Measurements from ENCODE around the gene EYA4.

Gene EYA4

DNA sequence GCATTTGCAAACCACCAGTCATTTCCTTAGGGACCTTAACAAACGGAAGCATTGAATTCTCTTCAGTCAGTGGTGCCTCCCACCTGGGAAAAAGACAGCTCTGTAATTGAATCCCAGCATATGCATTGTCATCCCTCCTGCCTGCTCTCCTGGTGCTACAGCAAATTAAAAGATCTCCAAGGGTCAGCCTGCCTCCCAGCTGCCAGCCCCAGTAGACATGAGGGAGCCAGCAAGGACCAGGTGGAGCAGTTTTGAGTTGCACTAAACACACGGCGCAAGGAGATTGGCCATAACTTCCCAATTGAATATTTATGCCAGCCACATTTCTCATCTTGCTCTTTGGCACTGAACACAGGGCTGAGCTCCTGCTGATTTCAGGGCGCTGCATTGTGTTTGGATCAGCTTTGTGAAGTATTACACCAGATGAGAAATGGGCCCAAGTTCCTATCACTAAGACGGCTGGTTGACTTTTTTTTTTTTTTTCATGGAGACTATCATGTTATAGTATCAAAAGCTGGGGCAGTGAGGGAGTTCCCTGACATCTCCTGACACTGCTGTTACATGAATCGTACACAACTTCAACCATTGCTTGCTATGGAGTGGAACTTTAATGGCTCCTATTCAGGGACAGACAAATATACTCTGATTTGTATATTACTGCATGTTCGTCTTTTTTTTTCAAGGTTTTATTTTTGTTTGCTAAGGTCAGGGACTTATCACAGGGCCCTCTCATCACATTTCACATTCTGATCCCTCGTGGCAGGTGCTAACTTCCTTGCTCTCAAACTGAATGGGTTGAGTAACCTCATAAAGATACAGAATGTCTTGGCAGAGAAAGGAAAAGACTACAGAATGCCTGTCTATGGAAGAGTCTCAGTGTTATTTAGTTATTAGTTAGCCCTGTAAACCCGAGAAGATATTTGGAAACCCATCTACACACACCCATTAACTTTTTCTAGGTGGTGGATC lies 191.1 kb downstream of the EYA4 start:
- H3K27ac ChIP-seq (ENCODE audit: low read depth, low read length) = no peak overlapping the region

DNA sequence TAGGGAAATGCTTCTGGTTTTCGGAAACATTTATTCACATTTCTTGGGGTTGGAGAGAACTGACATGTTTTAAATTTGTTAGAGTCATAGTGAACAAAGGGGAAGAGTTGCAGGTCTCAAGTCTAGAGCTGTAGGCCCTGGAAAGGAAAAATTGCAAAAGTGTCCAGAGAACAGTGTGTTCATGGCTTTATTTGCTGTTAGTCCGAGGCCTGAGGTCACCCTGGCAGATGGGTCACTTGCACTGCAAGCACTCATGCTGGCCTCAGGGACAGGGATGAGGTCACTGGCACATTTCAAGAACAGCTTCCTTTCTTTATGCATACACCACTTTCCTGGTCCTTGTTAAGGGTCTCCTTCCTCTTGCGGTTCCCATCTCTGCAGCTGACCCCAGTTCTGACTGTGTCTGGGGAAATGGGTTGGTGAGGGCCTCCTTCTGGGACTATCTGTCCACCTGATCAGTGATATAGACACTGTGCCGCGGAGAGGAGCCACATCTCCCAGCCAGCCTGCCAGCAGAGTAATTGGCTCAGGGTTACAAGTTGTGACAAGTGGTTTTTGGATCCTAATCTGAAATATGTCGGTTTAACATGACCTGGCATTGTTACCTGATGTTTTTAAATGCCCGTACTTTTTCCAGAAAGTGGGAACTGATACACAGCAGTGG lies 194.0 kb downstream of the EYA4 start:
- Histone ChIP-seq H3K27me3 (ENCODE audit: control insufficient read depth in 1 of 2, insufficient read depth in 2 of 2, low read length in 2 of 2) (no peaks in the 10 kb centered on the region), H3K27ac (ENCODE audit: low read depth, low read length) (no peak overlapping the region), H3K9me3 (ENCODE audit: low read length) (no peaks in the 10 kb centered on the region), H3K36me3 (ENCODE audit: insufficient read depth, low read length) (no peaks in the 10 kb centered on the region), H3K9ac (ENCODE audit: low read length) (no peak overlapping the region), H3K4me1 (ENCODE audit: insufficient read depth, low read length) (no peaks in the 10 kb centered on the region), H3K4me3 (ENCODE audit: low read depth in 1 of 2, low read length in 2 of 2) (no peak overlapping the region)

More for the DNA sequence above, 191.1 kb downstream of the EYA4 start:
- no peaks in the 10 kb centered on the region for H3K4me1 ChIP-seq (ENCODE audit: insufficient read depth, low read length)
- no peak overlapping the region for H3K9ac ChIP-seq (ENCODE audit: low read length)
- H3K4me3 ChIP-seq (ENCODE audit: low read depth in 1 of 2, low read length in 2 of 2) = no peak overlapping the region
- H3K27me3 ChIP-seq (ENCODE audit: control insufficient read depth in 1 of 2, insufficient read depth in 2 of 2, low read length in 2 of 2) = no peaks in the 10 kb centered on the region
- no peaks in the 10 kb centered on the region for H3K9me3 ChIP-seq (ENCODE audit: low read length)
- no peaks in the 10 kb centered on the region for H3K36me3 ChIP-seq (ENCODE audit: insufficient read depth, low read length)

DNA sequence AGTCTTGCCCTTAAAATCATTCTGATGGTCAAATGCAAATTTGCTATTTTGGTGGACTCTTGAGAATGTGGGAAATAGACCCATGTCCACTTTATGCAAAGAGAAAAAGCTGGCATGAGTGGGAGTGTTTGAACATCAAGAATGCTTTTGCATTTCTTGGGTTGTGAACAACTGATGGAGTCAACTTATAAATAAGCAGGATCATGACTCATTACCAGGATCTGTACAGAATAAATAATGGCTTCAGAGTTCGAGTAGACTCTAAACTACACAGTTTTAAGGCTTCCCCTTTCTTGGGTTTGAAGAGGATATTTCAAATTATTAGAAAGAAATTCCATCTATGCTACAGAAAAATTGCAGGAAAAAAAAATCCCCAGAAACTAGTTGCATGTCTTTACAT lies 195.5 kb downstream of the EYA4 start:
- no peak overlapping the region for H3K27ac ChIP-seq (ENCODE audit: low read depth, low read length)
- H3K4me1 ChIP-seq (ENCODE audit: insufficient read depth, low read length) = no peaks in the 10 kb centered on the region
- H3K9me3 ChIP-seq (ENCODE audit: low read length) = no peaks in the 10 kb centered on the region
- H3K4me3 ChIP-seq (ENCODE audit: low read depth in 1 of 2, low read length in 2 of 2) = no peak overlapping the region
- no peaks in the 10 kb centered on the region for H3K27me3 ChIP-seq (ENCODE audit: control insufficient read depth in 1 of 2, insufficient read depth in 2 of 2, low read length in 2 of 2)
- no peaks in the 10 kb centered on the region for H3K36me3 ChIP-seq (ENCODE audit: insufficient read depth, low read length)
- H3K9ac ChIP-seq (ENCODE audit: low read length) = no peak overlapping the region

DNA sequence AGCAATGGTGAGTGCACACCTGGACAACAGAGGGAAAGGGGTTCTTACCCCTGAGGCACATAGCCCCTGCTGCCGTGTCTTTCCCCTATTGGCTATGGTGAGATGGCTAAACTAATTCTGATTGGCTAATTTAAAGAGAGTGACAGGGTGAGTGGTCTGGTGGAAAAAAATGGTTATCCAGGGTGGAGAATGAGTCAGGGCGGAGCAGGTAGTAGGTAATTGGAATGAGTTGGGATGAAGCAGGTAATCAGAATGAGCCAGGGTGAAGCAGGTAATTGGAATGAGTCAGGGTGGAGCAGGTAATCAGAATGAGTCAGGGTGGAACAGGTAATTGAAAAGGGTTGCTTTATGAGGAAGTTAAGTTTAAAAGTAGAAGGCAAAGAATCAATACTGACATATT lies 200.3 kb downstream of the EYA4 start:
- Histone ChIP-seq H3K9ac (ENCODE audit: low read length) (no peak overlapping the region), H3K4me3 (ENCODE audit: low read depth in 1 of 2, low read length in 2 of 2) (no peak overlapping the region), H3K4me1 (ENCODE audit: insufficient read depth, low read length) (no peaks in the 10 kb centered on the region), H3K27me3 (ENCODE audit: control insufficient read depth in 1 of 2, insufficient read depth in 2 of 2, low read length in 2 of 2) (no peaks in the 10 kb centered on the region), H3K9me3 (ENCODE audit: low read length) (no peaks in the 10 kb centered on the region), H3K36me3 (ENCODE audit: insufficient read depth, low read length) (no peaks in the 10 kb centered on the region), H3K27ac (ENCODE audit: low read depth, low read length) (no peak overlapping the region)

DNA sequence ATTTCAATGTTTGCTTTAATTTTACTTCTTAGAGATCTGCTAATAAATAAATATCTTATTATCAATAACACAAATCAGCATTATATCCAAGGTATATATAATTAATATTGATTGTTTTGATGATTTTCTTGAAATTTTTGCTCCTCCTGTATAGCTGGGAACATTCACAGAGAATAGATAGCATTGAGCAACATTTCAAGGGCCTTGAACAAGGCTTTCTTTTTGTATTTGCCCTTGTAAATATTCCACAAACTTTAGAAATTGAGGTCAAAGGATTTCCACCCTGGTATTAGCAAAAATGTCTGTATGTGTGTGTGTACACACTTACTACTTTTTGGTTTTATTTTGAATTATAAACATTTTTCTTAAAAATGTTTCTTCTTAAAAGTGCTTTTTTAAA lies 205.6 kb downstream of the EYA4 start:
- no peak overlapping the region for H3K4me3 ChIP-seq (ENCODE audit: low read depth in 1 of 2, low read length in 2 of 2)
- H3K9me3 ChIP-seq (ENCODE audit: low read length) = no peaks in the 10 kb centered on the region
- H3K9ac ChIP-seq (ENCODE audit: low read length) = no peak overlapping the region

DNA sequence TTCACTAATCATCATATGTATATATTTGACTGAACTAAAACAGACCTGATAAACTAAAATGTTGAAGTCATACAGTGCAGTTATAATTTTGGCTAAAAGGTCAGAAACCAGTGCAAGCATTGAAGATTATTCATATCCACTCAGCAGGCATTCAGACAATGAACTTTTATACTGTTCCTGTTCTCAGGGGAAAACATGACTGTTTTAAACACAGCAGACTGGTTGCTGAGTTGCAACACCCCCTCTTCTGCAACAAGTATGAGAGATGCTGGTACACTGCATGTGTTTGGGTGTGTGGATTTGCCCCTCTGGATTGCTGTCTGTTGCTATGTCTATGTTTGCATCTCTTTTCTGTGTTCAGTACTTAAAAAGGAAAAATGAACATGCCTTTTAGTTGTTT lies 206.8 kb downstream of the EYA4 start:
- no peaks in the 10 kb centered on the region for H3K36me3 ChIP-seq (ENCODE audit: insufficient read depth, low read length)
- H3K9me3 ChIP-seq (ENCODE audit: low read length) = no peaks in the 10 kb centered on the region
- no peak overlapping the region for H3K27ac ChIP-seq (ENCODE audit: low read depth, low read length)
- no peak overlapping the region for H3K4me3 ChIP-seq (ENCODE audit: low read depth in 1 of 2, low read length in 2 of 2)
- no peaks in the 10 kb centered on the region for H3K4me1 ChIP-seq (ENCODE audit: insufficient read depth, low read length)
- no peak overlapping the region for H3K9ac ChIP-seq (ENCODE audit: low read length)
- no peaks in the 10 kb centered on the region for H3K27me3 ChIP-seq (ENCODE audit: control insufficient read depth in 1 of 2, insufficient read depth in 2 of 2, low read length in 2 of 2)

More for the DNA sequence above, 205.6 kb downstream of the EYA4 start:
- Histone ChIP-seq H3K4me1 (ENCODE audit: insufficient read depth, low read length) (no peaks in the 10 kb centered on the region), H3K27me3 (ENCODE audit: control insufficient read depth in 1 of 2, insufficient read depth in 2 of 2, low read length in 2 of 2) (no peaks in the 10 kb centered on the region), H3K36me3 (ENCODE audit: insufficient read depth, low read length) (no peaks in the 10 kb centered on the region), H3K27ac (ENCODE audit: low read depth, low read length) (no peak overlapping the region)

DNA sequence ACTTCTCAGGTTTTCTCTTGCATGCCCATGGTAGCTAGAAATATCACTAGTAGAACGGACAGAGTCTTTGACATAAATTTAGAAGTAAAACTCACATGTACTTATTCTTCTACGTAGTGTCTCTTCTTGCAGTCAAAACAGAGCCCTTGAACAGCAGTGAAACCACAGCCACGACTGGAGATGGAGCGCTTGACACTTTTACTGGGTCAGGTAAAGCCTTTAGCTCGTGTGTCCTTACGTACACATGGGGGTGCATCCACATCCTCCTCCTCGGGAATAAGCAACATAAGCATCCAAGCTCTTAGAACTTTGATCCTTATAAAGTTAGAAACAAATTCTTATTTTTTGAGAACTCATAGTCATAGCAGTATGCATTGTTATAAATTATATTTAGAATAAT lies 215.3 kb downstream of the EYA4 start:
- Histone ChIP-seq H3K27ac (ENCODE audit: low read depth, low read length) (no peak overlapping the region), H3K9me3 (ENCODE audit: low read length) (no peaks in the 10 kb centered on the region), H3K36me3 (ENCODE audit: insufficient read depth, low read length) (no peaks in the 10 kb centered on the region), H3K9ac (ENCODE audit: low read length) (no peak overlapping the region), H3K27me3 (ENCODE audit: control insufficient read depth in 1 of 2, insufficient read depth in 2 of 2, low read length in 2 of 2) (no peaks in the 10 kb centered on the region), H3K4me1 (ENCODE audit: insufficient read depth, low read length) (no peaks in the 10 kb centered on the region), H3K4me3 (ENCODE audit: low read depth in 1 of 2, low read length in 2 of 2) (no peak overlapping the region)

DNA sequence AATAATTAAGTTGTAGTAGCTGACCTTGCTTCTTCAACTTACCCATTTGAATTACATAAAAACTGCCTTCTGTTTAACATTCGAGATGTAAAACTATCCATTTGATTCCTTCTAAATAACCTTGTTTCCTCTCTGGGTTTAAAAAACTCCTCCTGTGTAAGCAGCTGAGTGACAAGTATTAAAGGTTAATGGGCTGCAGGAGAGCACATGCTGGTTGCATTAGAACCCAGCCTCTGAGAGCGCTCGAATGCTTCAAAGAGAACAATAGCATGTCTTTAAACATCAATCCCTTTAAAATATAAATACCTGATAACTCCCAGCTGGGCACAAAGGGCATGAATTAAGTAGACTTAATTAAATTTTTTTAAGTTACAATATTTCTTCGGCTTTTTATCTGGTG lies 215.8 kb downstream of the EYA4 start:
- Histone ChIP-seq H3K4me3 (ENCODE audit: low read depth in 1 of 2, low read length in 2 of 2) (no peak overlapping the region), H3K27me3 (ENCODE audit: control insufficient read depth in 1 of 2, insufficient read depth in 2 of 2, low read length in 2 of 2) (no peaks in the 10 kb centered on the region), H3K4me1 (ENCODE audit: insufficient read depth, low read length) (no peaks in the 10 kb centered on the region), H3K27ac (ENCODE audit: low read depth, low read length) (no peak overlapping the region), H3K9me3 (ENCODE audit: low read length) (no peaks in the 10 kb centered on the region), H3K36me3 (ENCODE audit: insufficient read depth, low read length) (no peaks in the 10 kb centered on the region), H3K9ac (ENCODE audit: low read length) (no peak overlapping the region)

DNA sequence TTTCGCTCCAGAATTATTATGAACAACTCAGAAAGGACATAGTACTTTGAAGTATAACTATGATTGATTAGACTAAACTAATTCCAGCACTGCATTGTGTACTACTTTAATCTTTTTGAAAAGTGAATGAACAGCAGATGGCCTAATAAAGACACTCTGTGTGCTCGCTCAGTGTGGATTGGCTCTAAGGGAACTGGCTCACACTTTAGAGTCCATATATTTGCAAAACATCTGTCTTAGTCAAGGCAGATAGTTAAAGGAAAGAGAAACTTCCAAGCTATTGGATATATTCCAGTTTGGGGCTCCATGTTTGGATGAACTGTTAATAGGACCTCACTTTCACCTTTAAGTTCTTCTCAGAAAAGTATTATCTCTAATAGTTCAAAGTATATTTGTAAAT lies 218.9 kb downstream of the EYA4 start:
- no peak overlapping the region for H3K27ac ChIP-seq (ENCODE audit: low read depth, low read length)
- no peaks in the 10 kb centered on the region for H3K27me3 ChIP-seq (ENCODE audit: control insufficient read depth in 1 of 2, insufficient read depth in 2 of 2, low read length in 2 of 2)
- no peaks in the 10 kb centered on the region for H3K4me1 ChIP-seq (ENCODE audit: insufficient read depth, low read length)
- no peaks in the 10 kb centered on the region for H3K36me3 ChIP-seq (ENCODE audit: insufficient read depth, low read length)
- H3K9me3 ChIP-seq (ENCODE audit: low read length) = no peaks in the 10 kb centered on the region
- H3K9ac ChIP-seq (ENCODE audit: low read length) = no peak overlapping the region
- H3K4me3 ChIP-seq (ENCODE audit: low read depth in 1 of 2, low read length in 2 of 2) = no peak overlapping the region

DNA sequence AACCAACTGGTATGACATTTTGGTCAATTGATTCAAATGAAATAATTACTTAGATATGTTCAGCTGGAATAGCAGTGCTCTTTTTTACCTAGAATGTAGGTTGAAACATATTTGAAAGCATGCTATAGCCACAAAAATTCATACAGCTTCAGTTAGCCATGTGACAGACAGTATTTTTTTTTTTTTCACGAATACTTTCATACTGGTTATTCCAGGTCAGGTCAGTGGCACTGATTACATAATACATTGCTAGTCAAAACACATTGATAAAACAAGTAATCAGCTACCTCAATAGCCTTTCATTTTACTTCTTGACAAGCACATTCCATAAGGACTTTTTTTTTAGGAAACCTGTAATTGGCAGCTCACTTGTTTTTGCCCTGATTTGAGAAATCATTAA lies 222.6 kb downstream of the EYA4 start:
- no peaks in the 10 kb centered on the region for H3K27me3 ChIP-seq (ENCODE audit: control insufficient read depth in 1 of 2, insufficient read depth in 2 of 2, low read length in 2 of 2)
- H3K9ac ChIP-seq (ENCODE audit: low read length) = no peak overlapping the region
- H3K27ac ChIP-seq (ENCODE audit: low read depth, low read length) = no peak overlapping the region
- H3K4me1 ChIP-seq (ENCODE audit: insufficient read depth, low read length) = no peaks in the 10 kb centered on the region
- no peaks in the 10 kb centered on the region for H3K36me3 ChIP-seq (ENCODE audit: insufficient read depth, low read length)
- no peaks in the 10 kb centered on the region for H3K9me3 ChIP-seq (ENCODE audit: low read length)
- no peak overlapping the region for H3K4me3 ChIP-seq (ENCODE audit: low read depth in 1 of 2, low read length in 2 of 2)

DNA sequence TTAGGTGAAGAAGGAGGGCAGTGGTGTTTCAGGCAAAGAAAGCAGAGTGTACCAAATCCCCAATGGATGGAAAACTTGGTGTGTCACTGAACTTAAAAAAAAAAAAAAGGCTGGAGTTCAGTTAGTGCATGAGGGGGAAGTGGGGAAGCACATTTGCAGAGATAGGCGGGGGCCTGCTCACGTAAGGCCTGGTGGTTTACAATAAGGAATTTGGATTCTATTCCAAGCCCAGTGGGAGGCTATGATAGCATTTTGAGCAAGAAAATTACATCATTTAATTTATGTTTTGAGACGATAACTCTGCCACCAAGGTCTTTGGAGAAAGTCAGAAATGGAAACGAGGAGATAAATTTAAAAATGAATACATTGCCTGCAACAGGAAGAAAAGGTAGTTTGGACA lies 225.5 kb downstream of the EYA4 start:
- Histone ChIP-seq H3K27ac (ENCODE audit: low read depth, low read length) (no peak overlapping the region), H3K4me1 (ENCODE audit: insufficient read depth, low read length) (no peaks in the 10 kb centered on the region), H3K4me3 (ENCODE audit: low read depth in 1 of 2, low read length in 2 of 2) (no peak overlapping the region), H3K9me3 (ENCODE audit: low read length) (no peaks in the 10 kb centered on the region), H3K36me3 (ENCODE audit: insufficient read depth, low read length) (no peaks in the 10 kb centered on the region), H3K9ac (ENCODE audit: low read length) (no peak overlapping the region), H3K27me3 (ENCODE audit: control insufficient read depth in 1 of 2, insufficient read depth in 2 of 2, low read length in 2 of 2) (no peaks in the 10 kb centered on the region)

All from muscle layer of colon (tissue), 2 donors.